Loucy (cell line): ENCODE data around the gene ASCC2.

Experiments
- CTCF ChIP-seq: fragments of 200-600 bp; sonication (generic); conservative IDR thresholded peaks from 2 replicates; pipeline ENCODE4 v1.5.1; 2014; ENCODE audit warnings: mild to moderate bottlenecking, antibody characterized with exemption, low read length
- EZH2phosphoT487 ChIP-seq: fragments of 200-600 bp; IDR thresholded peaks from 2 replicates; pipeline ENCODE4 v1.6.1; 2018; ENCODE audit warnings: antibody characterized with exemption, mild to moderate bottlenecking, moderate library complexity, borderline replicate concordance

GRCh38 chr22:29821291-29822016, 16.6 kb downstream of the ASCC2 start:
- no peak for TF ChIP-seq CTCF
- no peak for TF ChIP-seq EZH2phosphoT487
